GM18858 (cell line): ENCODE measurements around the gene COPG2.
A peak's percentile ranks its signal among the peaks of the same experiment; 100 is the strongest.

Source experiments
- ATAC-seq: cut with Tn5 transposase; IDR thresholded peaks from one replicate; pipeline ENCODE4 v1.9.1; 2021; ENCODE audit not compliant: unreplicated experiment

COPG2 gene

DNA sequence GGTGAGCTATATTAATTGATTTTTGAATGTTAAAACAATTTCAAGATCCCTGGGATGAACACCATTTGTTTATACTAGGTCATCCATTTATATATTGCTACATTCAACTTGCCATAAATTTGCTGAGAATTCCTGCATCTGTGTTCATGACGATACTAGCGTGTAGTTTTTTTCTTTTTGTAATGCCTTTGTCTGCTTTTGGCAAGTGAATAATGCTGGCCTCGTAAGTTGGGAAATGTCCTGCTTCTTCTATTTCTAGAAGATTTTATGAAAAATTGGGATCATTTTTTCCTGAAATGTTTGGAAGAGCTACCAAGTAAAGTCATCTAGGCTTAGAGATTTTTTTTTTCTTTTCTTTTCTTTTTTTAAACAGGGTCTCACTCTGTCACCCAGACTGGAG lies 189.6 kb downstream of the COPG2 start:
- ATAC-seq: no peak

DNA sequence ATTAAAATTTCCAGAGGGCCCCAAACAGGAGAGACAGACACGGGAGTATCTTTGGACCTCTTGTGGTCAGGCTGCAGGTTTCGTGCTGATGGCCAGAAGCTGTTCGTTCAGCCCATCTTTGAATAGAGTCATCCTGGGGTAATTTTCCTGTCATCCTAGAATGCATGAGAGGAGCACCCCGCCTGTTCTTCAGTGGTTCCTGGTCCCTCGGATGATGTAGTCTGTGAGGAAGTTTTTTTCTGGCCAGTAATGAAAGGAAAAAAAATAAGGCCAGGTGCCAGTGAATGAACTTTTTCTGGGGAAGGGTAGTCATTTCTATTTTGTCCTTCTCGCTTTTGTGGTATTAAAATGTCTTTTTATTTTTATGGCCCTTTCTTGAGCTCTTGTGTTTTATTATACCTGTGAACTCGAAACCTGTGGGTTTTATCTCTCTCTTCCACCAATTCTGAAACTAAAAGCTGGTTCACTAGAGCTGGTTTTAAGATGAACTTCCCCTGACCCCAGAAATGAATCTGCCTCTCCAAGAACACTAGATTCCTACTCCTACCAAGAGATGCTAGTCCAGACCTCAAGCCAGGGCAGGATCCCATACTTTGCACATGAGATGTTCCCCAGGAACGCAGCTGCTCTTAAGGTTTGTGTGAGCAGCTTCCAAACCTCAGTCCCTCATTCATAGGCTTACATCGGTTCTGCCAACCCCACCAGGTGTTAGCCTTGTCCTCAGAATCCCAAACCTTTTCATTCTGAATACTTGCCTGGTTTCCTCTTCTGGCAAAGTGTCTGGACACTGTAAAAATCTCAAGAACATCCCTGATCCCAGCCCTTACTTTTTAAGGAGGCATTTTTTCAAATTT lies 192.0 kb downstream of the COPG2 start:
- ATAC-seq: peak; percentile 88

DNA sequence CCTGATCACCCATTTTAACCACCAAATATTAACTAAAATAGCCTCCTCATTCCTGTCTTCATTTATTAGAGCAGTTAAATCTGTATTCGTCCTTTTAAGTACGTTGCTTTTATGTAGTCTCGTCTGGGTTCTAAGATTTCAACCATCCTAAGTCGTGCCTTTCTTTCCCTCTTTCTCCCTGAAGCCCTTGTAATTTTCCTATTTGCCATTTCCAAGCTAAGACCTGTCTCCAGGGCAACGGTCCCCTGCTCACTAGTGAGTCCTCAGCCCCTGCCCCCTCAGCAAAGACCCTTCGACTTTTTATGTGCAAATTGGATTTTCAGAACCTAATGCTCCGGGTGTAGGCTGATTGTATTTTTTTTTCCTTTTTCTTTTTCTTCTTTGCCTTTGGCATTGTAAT lies 192.8 kb downstream of the COPG2 start:
- ATAC-seq: no peak

DNA sequence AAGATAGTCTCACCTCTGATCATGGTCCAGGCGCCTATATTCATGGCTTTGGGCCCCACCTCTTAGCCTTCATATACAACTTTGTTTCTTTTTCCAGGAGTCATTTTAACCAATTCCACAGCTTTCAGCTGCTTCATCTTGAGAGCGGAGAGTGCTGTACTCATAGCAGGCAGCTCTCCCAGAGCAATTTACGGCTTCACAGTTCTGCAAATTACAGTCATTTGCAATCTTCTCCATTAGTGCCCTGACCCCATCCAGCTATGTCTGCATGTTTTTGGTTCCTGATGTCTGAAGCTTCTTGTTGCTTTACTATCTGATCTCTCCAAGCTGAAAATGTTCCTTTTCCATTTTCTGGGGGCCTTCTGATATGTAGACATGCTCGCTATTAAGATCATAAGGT lies 194.7 kb downstream of the COPG2 start:
- ATAC-seq: no peak

DNA sequence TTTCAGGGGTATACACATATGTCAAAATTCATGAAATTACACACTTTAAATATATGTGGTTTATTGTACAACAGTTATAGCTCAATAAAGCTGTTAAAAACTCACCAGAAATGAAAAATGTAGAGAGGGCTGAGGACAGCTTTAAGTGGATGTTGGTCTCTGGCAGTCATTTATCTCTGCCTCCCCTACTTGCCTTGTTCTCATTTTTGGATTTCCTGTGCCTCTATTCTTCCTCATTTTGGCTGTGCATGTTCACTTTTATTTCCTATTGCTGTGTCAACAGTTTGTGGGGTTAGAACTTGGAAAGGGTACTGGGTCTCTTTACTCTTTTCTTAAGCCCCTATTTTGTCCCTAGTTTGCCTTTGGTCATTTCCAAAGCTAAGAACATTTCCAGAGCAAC lies 195.3 kb downstream of the COPG2 start:
- ATAC-seq: no peak

DNA sequence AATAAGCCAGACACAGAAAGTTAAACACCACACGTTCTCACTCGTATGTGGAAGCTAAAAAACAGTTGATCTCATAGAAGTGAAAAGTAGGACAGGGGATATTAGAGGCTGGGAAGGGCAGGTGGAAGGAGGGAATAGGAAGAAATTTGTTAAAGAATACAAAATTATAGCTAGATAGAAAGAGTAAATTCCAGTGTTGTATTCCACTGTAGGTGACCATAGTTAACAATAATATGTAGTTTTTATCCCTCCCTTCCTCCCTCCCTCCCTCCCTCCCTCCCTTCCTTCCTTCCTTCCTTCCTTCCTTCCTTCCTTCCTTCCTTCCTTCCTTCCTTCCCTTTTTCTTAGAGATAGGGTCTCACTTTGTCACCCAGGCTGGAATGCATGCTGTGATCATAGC lies 196.6 kb downstream of the COPG2 start:
- no peak for ATAC-seq

DNA sequence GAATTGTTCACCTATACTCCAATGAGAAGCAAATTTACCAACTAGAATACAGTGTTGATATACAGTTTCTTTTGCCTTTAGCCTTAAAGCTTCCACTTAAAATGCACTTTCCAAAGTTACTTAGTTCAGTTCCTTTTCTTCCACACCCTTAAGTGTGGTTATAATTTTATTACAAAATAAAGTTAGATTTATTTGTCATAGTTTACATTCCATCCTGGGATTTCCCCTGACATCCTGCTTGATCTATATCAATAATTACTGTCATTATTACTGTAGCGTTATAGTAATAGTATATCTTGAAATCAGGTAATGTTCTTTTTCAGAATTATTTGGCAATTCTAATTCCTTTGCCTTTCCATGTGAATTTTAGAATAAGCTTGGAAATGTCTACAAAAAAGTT lies 199.9 kb downstream of the COPG2 start:
- ATAC-seq: no peak

DNA sequence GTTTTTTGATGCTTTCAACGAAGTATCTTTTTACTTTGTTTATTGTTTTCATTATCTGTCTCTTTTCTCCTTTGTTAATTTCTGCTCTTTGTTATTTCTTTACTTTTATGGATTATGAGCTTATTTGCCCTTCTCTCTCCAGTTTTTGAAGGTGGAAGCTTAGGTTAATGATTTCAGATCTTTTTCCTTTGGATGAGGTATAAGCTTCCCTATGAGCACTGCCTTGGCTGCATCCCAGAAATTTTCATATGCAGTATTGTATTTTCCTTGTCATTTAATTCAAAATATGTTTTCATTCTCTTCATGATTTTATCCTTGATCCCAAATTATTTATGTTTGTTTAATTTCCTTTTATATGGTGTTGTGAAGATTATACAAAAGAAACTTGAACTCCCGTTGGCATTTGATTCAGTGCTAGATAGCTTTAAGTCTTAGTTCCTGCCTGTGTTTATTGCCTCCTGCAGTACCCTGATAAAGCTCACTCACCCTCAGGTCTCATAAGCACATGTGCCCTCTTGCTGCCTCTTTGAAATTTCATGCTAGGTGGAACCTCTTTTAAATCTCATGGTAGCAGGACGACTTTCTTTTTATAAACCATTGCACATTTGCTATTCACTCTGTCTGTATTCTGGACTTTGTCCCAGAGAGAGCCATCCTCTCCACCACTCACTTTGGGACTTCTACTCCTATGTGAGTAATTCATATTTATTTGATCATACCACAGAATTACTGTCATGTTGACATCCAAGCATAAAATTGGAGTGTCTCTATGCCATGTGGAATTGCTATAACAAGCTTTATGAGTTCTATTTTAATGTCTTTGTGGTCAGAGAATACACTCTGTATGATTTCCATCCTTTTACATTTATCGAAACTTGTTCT lies 204.8 kb downstream of the COPG2 start:
- no peak for ATAC-seq

DNA sequence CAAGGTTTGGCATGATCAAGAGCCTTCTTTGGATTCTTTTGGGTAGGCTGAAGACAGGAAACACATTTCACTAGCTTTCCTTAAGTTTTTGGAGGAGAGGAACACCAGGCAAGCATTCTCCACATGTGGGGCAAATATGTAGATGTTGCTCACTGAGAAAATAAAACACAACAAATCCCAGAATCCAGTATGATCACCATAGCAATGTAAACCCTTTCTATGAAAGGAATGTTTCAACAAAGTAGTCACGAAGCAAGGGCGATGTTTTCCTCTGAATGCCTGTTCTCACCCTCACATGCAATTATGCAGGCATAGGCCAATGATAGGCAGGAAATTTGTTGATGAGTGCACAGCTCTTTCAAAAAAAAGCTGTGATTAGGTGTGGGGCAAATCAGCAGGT lies 207.3 kb downstream of the COPG2 start:
- ATAC-seq: no peak

DNA sequence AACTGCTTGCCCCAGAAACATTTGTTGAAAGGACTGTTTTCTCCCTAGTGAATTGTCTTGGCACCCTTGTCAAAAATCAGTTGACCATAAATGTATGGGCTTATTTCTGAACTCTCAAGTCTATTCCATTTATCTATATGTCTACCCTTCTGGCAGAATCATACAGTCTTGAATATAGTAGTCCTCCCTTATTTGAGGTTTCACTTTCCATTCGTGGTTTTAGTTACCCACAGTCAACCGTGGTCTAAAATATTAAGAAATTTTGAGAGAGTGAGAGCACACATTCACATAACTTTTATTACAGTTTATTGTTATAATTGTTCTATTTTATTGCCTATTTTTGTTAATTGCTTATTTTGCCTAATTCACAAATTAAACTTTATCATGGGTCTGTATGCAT lies 210.3 kb downstream of the COPG2 start:
- peak; percentile 51 for ATAC-seq
